GM20000 (cell line): ENCODE measurements around the gene NDUFAF5.
A peak's percentile ranks its signal among the peaks of the same experiment; 100 is the strongest.

Experiments
- DNase-seq: peaks from one replicate; pipeline ENCODE4 v3.0.0; 2012; ENCODE audit warnings: low spot score
- TF ChIP-seq, protein P1 (sequence below): IDR thresholded peaks from 2 replicates; pipeline ENCODE4 v1.5.1; 2012; ENCODE audit warnings: mild to moderate bottlenecking, control low read depth; ENCODE audit errors: extremely low read depth, missing control alignments

NDUFAF5 gene

GRCh38 chr20:13765868-13766416 is 18.9 kb upstream of the NDUFAF5 start:
- TF ChIP-seq, protein P1, sequence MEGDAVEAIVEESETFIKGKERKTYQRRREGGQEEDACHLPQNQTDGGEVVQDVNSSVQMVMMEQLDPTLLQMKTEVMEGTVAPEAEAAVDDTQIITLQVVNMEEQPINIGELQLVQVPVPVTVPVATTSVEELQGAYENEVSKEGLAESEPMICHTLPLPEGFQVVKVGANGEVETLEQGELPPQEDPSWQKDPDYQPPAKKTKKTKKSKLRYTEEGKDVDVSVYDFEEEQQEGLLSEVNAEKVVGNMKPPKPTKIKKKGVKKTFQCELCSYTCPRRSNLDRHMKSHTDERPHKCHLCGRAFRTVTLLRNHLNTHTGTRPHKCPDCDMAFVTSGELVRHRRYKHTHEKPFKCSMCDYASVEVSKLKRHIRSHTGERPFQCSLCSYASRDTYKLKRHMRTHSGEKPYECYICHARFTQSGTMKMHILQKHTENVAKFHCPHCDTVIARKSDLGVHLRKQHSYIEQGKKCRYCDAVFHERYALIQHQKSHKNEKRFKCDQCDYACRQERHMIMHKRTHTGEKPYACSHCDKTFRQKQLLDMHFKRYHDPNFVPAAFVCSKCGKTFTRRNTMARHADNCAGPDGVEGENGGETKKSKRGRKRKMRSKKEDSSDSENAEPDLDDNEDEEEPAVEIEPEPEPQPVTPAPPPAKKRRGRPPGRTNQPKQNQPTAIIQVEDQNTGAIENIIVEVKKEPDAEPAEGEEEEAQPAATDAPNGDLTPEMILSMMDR: no peak

GRCh38 chr20:13770141-13770540 is 14.7 kb upstream of the NDUFAF5 start:
- TF ChIP-seq, protein P1: no peak

More at GRCh38 chr20:13765868-13766416, 18.9 kb upstream of the NDUFAF5 start:
- no peak for DNase-seq

GRCh38 chr20:13771853-13772453 is 12.9 kb upstream of the NDUFAF5 start:
- TF ChIP-seq, protein P1: no peak
- peak; percentile 32 for DNase-seq

More at GRCh38 chr20:13770141-13770540, 14.7 kb upstream of the NDUFAF5 start:
- no peak for DNase-seq

- TF ChIP-seq, protein P1: no peak
- DNase-seq: no peak
These were observed 12.3 kb upstream of the NDUFAF5 start for GRCh38 chr20:13772529-13772928.

GRCh38 chr20:13775867-13776266 is 9.0 kb upstream of the NDUFAF5 start:
- TF ChIP-seq, protein P1: no peak
- DNase-seq: no peak

DNA sequence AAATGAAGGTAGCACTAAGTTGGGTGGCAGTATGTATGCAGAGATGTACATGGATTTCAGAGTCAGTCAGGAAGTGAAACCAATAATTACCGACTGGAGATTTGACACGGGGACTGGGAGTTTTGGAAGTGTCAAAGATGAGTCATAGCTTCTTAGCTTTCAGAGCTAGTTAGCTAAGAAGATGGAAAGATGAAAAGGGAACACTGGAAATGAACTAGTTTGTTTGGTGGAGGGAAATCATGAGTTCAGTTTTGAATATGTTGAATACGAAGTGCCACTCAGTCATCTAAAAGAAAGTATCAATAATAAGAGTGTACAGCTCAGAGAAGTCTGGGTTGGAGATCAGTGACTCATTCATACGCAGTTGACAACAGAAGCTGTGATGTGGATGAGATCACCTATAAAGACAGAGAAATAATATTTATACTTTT is 7.6 kb upstream of the NDUFAF5 start:
- TF ChIP-seq, protein P1: no peak
- no peak for DNase-seq

DNA sequence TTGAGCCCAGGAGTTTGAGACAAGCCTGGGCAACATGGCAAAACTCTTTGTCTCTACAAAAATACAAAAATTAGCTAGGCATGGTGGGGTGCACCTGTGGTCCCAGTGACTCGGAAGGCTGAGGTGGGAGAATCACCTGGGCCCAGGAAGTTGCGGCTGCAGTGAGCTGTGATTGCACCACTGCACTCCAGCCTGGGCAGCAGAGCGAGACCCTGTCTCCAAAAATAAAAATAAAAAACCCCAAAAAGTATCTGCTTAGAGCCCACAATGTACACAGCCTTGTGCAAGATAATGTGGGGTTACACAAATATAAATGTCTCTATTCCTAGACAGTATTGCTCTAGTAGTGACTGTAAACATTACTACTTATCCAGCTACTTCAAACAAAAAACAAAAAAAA is 6.0 kb upstream of the NDUFAF5 start:
- TF ChIP-seq, protein P1: no peak
- DNase-seq: no peak
